Neuronal stem cell (in vitro differentiated cells): Measurements from ENCODE around the gene GJB6.

Experiments used
- DNase-seq: peaks from one replicate; pipeline ENCODE4 v3.0.0-alpha.2; 2013; ENCODE audit warnings: low spot score
- H2AFZ ChIP-seq: one replicate; pipeline ENCODE4 v1.6.1; 2013; ENCODE audit warnings: mild to moderate bottlenecking, low read length, inconsistent platforms
- H2AK5ac ChIP-seq: 2 replicates; pipeline ENCODE4 v1.6.1; 2013; ENCODE audit warnings: low read depth, mild to moderate bottlenecking, inconsistent platforms, low read length, moderate library complexity, mixed read lengths
- H2BK120ac ChIP-seq: 2 replicates; pipeline ENCODE4 v1.6.1; 2013; ENCODE audit warnings: low read depth, mild to moderate bottlenecking, inconsistent platforms, low read length, moderate library complexity, mixed read lengths
- H2BK12ac ChIP-seq: one replicate; pipeline ENCODE4 v1.6.1; 2013; ENCODE audit warnings: low read length, inconsistent platforms
- H2BK15ac ChIP-seq: 2 replicates; pipeline ENCODE4 v1.6.1; 2013; ENCODE audit warnings: mild to moderate bottlenecking, low read length, inconsistent platforms, mixed read lengths
- H2BK5ac ChIP-seq: one replicate; pipeline ENCODE4 v1.6.1; 2013; ENCODE audit warnings: inconsistent platforms, mild to moderate bottlenecking, low read length, moderate library complexity
- H3K14ac ChIP-seq: one replicate; pipeline ENCODE4 v1.6.1; 2013; ENCODE audit warnings: low read length, inconsistent platforms
- H3K18ac ChIP-seq: 2 replicates; pipeline ENCODE4 v1.6.1; 2013; ENCODE audit warnings: low read length, inconsistent platforms
- H3K23ac ChIP-seq: 2 replicates; pipeline ENCODE4 v1.6.1; 2013; ENCODE audit warnings: low read depth, mild to moderate bottlenecking, mixed read lengths, low read length, inconsistent platforms; ENCODE audit not compliant: poor library complexity
- H3K27ac ChIP-seq: replicated peaks from 3 replicates; pipeline ENCODE4 v1.5.1; 2013; ENCODE audit warnings: low read length, inconsistent platforms
- H3K27me3 ChIP-seq, 3 experiments: 2 replicates each; pipeline ENCODE4 v1.6.1; 2013; ENCODE audit warnings: low read length in 3 of 3, mild to moderate bottlenecking in 2 of 3, inconsistent platforms in 1 of 3, low read depth in 1 of 3, mixed read lengths in 1 of 3, moderate library complexity in 1 of 3; ENCODE audit not compliant: control insufficient read depth in 3 of 3, insufficient read depth in 3 of 3
- H3K36me3 ChIP-seq, 2 donors: replicated peaks in 1 of 2; 2 replicates each; pipeline ENCODE4 v1.6.1; 2013; ENCODE audit warnings: low read length in 2 of 2; ENCODE audit not compliant: control insufficient read depth in 2 of 2, insufficient read depth in 2 of 2
- H3K4ac ChIP-seq: 2 replicates; pipeline ENCODE4 v1.6.1; 2013; ENCODE audit warnings: inconsistent platforms, mild to moderate bottlenecking, low read length, moderate library complexity
- H3K4me1 ChIP-seq, 2 donors: 1 replicate in 1 of 2; 2 replicates in 1 of 2; pipeline ENCODE4 v1.6.1; 2013; ENCODE audit warnings: low read length in 2 of 2, low read depth in 1 of 2; ENCODE audit not compliant: control insufficient read depth in 2 of 2, insufficient read depth in 1 of 2
- H3K4me2 ChIP-seq: one replicate; pipeline ENCODE4 v1.6.1; 2013; ENCODE audit warnings: mild to moderate bottlenecking, low read length, inconsistent platforms; ENCODE audit not compliant: insufficient read depth, poor library complexity, severe bottlenecking
- H3K4me3 ChIP-seq, 2 donors: 2 replicates each; pipeline ENCODE4 v1.5.1; 2013; ENCODE audit warnings: low read length in 2 of 2, mild to moderate bottlenecking in 2 of 2, inconsistent platforms in 1 of 2, moderate library complexity in 1 of 2
- H3K79me1 ChIP-seq: one replicate; pipeline ENCODE4 v1.6.1; 2013; ENCODE audit warnings: low read depth, mild to moderate bottlenecking, inconsistent platforms, low read length, moderate library complexity
- H3K9ac ChIP-seq: one replicate; pipeline ENCODE4 v1.6.1; 2013; ENCODE audit warnings: mild to moderate bottlenecking, low read depth, low read length, inconsistent platforms; ENCODE audit not compliant: poor library complexity
- H3K9me3 ChIP-seq, 2 donors: replicated peaks in 1 of 2; 2 replicates each; pipeline versions ENCODE3 to v1.6.1; 2013; ENCODE audit warnings: low read length in 2 of 2, mild to moderate bottlenecking in 2 of 2, inconsistent platforms in 1 of 2, low read depth in 1 of 2, mixed read lengths in 1 of 2, moderate library complexity in 1 of 2; ENCODE audit not compliant: control insufficient read depth in 2 of 2, insufficient read depth in 1 of 2
- H4K8ac ChIP-seq: one replicate; pipeline ENCODE4 v1.6.1; 2013; ENCODE audit warnings: low read depth, mild to moderate bottlenecking, inconsistent platforms, low read length, moderate library complexity
- H4K91ac ChIP-seq: one replicate; pipeline ENCODE4 v1.6.1; 2013; ENCODE audit warnings: low read length, low read depth, mild to moderate bottlenecking, inconsistent platforms; ENCODE audit not compliant: poor library complexity
- WGBS, 2 donors: extraction: QIAGEN DNeasy Blood & Tissue Kit; methylation state at CpG; one replicate each; pipeline ENCODE4 v1.1.7; 2013; ENCODE audit warnings: missing lambda C conversion rate in 2 of 2, mixed read lengths in 1 of 2; ENCODE audit not compliant: insufficient read length in 2 of 2, insufficient replicate concordance in 1 of 2; ENCODE audit errors: extremely low coverage in 2 of 2; 5-methylcytosine and 5-hydroxymethylcytosine counted together

GJB6 gene

DNA sequence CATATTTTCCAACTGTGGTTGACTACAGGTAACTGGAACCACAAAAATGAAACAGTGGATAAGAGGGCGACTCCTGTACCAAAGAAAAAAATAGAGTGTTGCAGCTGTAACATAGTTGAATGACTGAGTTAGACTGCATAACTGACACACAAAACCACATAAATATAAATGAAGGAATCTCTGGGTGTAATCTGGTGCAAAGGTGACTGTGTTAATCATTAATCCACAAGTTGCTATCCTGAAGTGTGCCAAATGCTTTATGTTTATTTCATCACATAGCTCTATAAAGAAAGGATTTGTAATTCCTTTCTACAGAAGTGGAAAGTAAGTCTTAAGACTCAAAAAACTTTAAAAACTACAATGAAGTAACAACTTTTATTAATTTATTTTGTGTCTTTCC is 33.3 kb downstream of the GJB6 start:
- Histone ChIP-seq H3K79me1 (no peaks in the 10 kb centered on the region), H2AK5ac (no peak overlapping the region), H3K9me3 (peaks cover 0 to 4% of the 10 kb centered on the region in 2 donors), H2AFZ (no peak overlapping the region), H3K9ac (no peak overlapping the region), H4K8ac (no peak overlapping the region), H3K23ac (no peak overlapping the region), H4K91ac (no peak overlapping the region), H3K18ac (no peak overlapping the region), H3K27ac (no peak overlapping the region), H3K4ac (no peak overlapping the region), H3K14ac (no peak overlapping the region), H3K27me3 (peaks cover 6 to 30% (median 22%) of the 10 kb centered on the region in 3 experiments), H2BK12ac (no peak overlapping the region), H3K4me2 (no peak overlapping the region), H2BK5ac (no peak overlapping the region), H3K4me3 (no peak overlapping the region), H3K36me3 (no peaks in the 10 kb centered on the region), H3K4me1 (no peaks in the 10 kb centered on the region), H2BK15ac (no peak overlapping the region), H2BK120ac (no peak overlapping the region)
- no CpG with 5 or more reads among the region's 1 CpG for WGBS, 2 donors
- no peak for DNase-seq

DNA sequence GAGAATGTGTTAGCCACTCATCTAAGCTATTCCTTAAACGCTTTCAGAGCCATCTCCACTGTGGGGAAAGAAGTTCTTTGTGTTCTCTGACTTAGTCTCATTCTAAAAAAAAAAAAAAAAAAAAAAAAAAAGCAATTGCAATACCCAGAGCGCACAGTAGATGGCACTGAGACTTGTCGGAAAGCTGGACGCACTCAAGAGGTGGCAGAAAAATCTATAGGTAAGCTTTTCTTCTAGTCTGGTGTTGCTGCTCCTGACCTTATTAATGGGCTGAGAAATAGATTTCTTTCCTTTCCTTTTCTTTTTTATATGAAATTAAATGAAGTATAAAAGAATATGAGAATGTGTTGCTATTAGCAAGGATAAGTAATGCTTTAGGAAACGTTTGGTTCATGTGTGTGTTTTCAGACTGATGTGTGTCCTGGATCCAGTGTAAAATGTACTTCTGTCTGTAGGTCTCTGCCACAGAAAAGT is 34.7 kb downstream of the GJB6 start:
- H3K27me3 ChIP-seq, result peaks cover 20 to 44% (median 36%) of the 10 kb centered on the region in 3 experiments
- no peak overlapping the region for H3K18ac ChIP-seq
- no peaks in the 10 kb centered on the region for H3K79me1 ChIP-seq
- H3K4me1 ChIP-seq, result peaks cover 0 to 1% of the 10 kb centered on the region in 2 donors
- no peak overlapping the region for H2BK5ac ChIP-seq
- no peak overlapping the region for H2BK15ac ChIP-seq
- no peak overlapping the region for H3K23ac ChIP-seq
- H3K36me3 ChIP-seq, result no peaks in the 10 kb centered on the region
- no peak overlapping the region for H3K4me2 ChIP-seq
- peaks cover 0 to 4% of the 10 kb centered on the region in 2 donors for H3K9me3 ChIP-seq
- H4K91ac ChIP-seq, result no peak overlapping the region
- H3K4ac ChIP-seq, result no peak overlapping the region
- no peak overlapping the region for H3K27ac ChIP-seq
- H2BK120ac ChIP-seq, result no peak overlapping the region
- H3K14ac ChIP-seq, result no peak overlapping the region
- no peak overlapping the region for H4K8ac ChIP-seq
- no CpG with 5 or more reads among the region's 5 CpGs for whole genome bisulfite sequencing, 2 donors
- H2AFZ ChIP-seq, result no peak overlapping the region
- H3K4me3 ChIP-seq, result no peak overlapping the region
- no peak overlapping the region for H2BK12ac ChIP-seq
- no peak overlapping the region for H3K9ac ChIP-seq
- no peak overlapping the region for H2AK5ac ChIP-seq
- peak; percentile 62 for DNase-seq

- H3K36me3 ChIP-seq, result no peaks in the 10 kb centered on the region
- no peak overlapping the region for H2BK120ac ChIP-seq
- no peak overlapping the region for H3K18ac ChIP-seq
- H3K23ac ChIP-seq, result no peak overlapping the region
- peaks cover 0 to 3% of the 10 kb centered on the region in 2 donors for H3K9me3 ChIP-seq
- no peak overlapping the region for H3K9ac ChIP-seq
- no peak overlapping the region for H2BK15ac ChIP-seq
- H3K79me1 ChIP-seq, result no peaks in the 10 kb centered on the region
- H3K4me3 ChIP-seq, result no peak overlapping the region
- no peak overlapping the region for H3K27ac ChIP-seq
- peaks cover 25 to 60% (median 52%) of the 10 kb centered on the region in 3 experiments for H3K27me3 ChIP-seq
- no peak overlapping the region for H2BK12ac ChIP-seq
- H2AFZ ChIP-seq, result no peak overlapping the region
- H3K4ac ChIP-seq, result no peak overlapping the region
- peaks cover 3 to 6% of the 10 kb centered on the region in 2 donors for H3K4me1 ChIP-seq
- no peak overlapping the region for H4K8ac ChIP-seq
- H2BK5ac ChIP-seq, result no peak overlapping the region
- WGBS, 2 donors, result no CpG with 5 or more reads among the region's 8 CpGs
- H3K4me2 ChIP-seq, result no peak overlapping the region
- no peak overlapping the region for H2AK5ac ChIP-seq
- no peak for DNase-seq
- no peak overlapping the region for H4K91ac ChIP-seq
- H3K14ac ChIP-seq, result no peak overlapping the region
Measured at GRCh38 chr13:20195801-20196200, 36.3 kb downstream of the GJB6 start.

- Histone ChIP-seq H3K23ac (no peak overlapping the region), H2AFZ (peak overlapping the region; percentile 89), H3K79me1 (no peaks in the 10 kb centered on the region), H3K27me3 (peaks cover 25 to 77% (median 67%) of the 10 kb centered on the region in 3 experiments), H3K9me3 (peaks cover 2 to 3% of the 10 kb centered on the region in 2 donors), H2BK5ac (no peak overlapping the region), H4K8ac (no peak overlapping the region), H2AK5ac (no peak overlapping the region), H3K18ac (no peak overlapping the region), H3K14ac (no peak overlapping the region), H3K9ac (no peak overlapping the region), H2BK120ac (no peak overlapping the region), H2BK15ac (no peak overlapping the region), H3K36me3 (no peaks in the 10 kb centered on the region), H3K4me3 (no peak overlapping the region), H3K4me2 (peak overlapping the region; percentile 96), H3K27ac (no peak overlapping the region), H4K91ac (no peak overlapping the region), H2BK12ac (no peak overlapping the region), H3K4me1 (peaks cover 3 to 6% of the 10 kb centered on the region in 2 donors), H3K4ac (no peak overlapping the region)
- no CpG with 5 or more reads among the region's 27 CpGs for WGBS, 2 donors
- no peak for DNase-seq
Measured at GRCh38 chr13:20193907-20194631, 38.0 kb downstream of the GJB6 start.
